BE2C (cell line): ENCODE data around the gene PIK3C2B.

Experiments used
- DNase-seq: peaks from one replicate; pipeline ENCODE4 v3.0.0-alpha.2; 2020
- H3K27me3 ChIP-seq: fragments of 250-450 bp; sonication (Bioruptor Pico); 2 replicates; pipeline ENCODE4 v1.5.1; 2020; ENCODE audit warnings: mild to moderate bottlenecking
- H3K36me3 ChIP-seq: fragments of 250-450 bp; sonication (Bioruptor Pico); 2 replicates; pipeline ENCODE4 v1.5.1; 2020; ENCODE audit warnings: mild to moderate bottlenecking
- H3K4me1 ChIP-seq: fragments of 250-450 bp; sonication (Bioruptor Pico); 2 replicates; pipeline ENCODE4 v1.5.1; 2020
- H3K4me3 ChIP-seq: 2 replicates; pipeline ENCODE4 v1.5.1; 2011; ENCODE audit warnings: low read depth, low read length
- H3K9me3 ChIP-seq: fragments of 250-450 bp; sonication (Bioruptor Pico); 2 replicates; pipeline ENCODE4 v1.5.1; 2020
- TF ChIP-seq, protein P1 (sequence below): IDR thresholded peaks from 2 replicates; pipeline ENCODE4 v1.5.1; 2012; ENCODE audit warnings: mild to moderate bottlenecking, low read depth, low read length

Gene PIK3C2B

DNA sequence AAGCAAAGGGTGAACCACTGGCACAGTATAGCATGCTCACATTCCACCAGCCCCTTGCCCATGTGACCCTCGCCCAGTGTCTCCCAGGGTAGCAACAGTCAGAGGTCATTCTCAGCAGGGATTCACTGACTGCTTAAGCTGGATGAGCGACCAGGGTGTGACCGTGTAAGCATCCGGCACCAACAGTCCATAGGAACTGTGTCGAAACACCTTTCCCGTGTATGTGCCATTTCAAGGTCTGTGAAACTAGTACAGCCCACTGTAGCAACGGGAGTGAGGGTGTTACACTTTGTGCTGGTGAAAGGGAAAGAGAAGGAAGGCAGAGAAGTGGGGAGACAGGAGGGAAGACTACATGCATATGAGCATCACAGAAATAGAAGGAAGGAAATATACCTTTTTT lies 10.8 kb downstream of the PIK3C2B start:
- TF ChIP-seq, protein P1, sequence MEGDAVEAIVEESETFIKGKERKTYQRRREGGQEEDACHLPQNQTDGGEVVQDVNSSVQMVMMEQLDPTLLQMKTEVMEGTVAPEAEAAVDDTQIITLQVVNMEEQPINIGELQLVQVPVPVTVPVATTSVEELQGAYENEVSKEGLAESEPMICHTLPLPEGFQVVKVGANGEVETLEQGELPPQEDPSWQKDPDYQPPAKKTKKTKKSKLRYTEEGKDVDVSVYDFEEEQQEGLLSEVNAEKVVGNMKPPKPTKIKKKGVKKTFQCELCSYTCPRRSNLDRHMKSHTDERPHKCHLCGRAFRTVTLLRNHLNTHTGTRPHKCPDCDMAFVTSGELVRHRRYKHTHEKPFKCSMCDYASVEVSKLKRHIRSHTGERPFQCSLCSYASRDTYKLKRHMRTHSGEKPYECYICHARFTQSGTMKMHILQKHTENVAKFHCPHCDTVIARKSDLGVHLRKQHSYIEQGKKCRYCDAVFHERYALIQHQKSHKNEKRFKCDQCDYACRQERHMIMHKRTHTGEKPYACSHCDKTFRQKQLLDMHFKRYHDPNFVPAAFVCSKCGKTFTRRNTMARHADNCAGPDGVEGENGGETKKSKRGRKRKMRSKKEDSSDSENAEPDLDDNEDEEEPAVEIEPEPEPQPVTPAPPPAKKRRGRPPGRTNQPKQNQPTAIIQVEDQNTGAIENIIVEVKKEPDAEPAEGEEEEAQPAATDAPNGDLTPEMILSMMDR: no peak
- peaks cover 9% of the 10 kb centered on the region for H3K4me1 ChIP-seq

DNA sequence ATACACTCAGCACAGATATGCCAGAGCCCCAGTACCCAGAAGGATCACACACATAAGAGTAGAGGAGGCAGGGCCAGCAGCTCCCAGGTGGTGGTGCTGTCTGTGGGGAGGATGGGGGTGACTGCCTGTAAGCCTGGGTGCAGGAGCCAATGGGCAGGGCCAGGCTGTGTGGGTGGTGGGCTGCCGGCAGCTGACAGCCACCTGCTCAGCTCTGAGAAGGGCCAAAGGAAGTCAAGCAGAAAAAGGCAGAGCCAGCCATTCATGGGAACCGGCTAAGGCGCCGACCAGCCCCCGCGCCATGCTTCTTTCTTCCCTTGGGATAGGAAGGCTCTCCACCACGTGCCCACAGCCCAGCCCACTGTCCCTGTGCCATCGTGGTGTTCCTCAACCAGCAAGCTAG lies 14.1 kb downstream of the PIK3C2B start:
- Histone ChIP-seq H3K4me1 (peaks cover 12% of the 10 kb centered on the region), H3K4me3 (no peak overlapping the region), H3K27me3 (no peaks in the 10 kb centered on the region), H3K36me3 (no peaks in the 10 kb centered on the region), H3K9me3 (no peaks in the 10 kb centered on the region)
- DNase-seq: peak; percentile 60
- TF ChIP-seq, protein P1: no peak

More for the DNA sequence above, 10.8 kb downstream of the PIK3C2B start:
- H3K4me3 ChIP-seq: no peak overlapping the region
- no peak for DNase-seq
- H3K27me3 ChIP-seq: no peaks in the 10 kb centered on the region
- H3K36me3 ChIP-seq: no peaks in the 10 kb centered on the region
- H3K9me3 ChIP-seq: no peaks in the 10 kb centered on the region

DNA sequence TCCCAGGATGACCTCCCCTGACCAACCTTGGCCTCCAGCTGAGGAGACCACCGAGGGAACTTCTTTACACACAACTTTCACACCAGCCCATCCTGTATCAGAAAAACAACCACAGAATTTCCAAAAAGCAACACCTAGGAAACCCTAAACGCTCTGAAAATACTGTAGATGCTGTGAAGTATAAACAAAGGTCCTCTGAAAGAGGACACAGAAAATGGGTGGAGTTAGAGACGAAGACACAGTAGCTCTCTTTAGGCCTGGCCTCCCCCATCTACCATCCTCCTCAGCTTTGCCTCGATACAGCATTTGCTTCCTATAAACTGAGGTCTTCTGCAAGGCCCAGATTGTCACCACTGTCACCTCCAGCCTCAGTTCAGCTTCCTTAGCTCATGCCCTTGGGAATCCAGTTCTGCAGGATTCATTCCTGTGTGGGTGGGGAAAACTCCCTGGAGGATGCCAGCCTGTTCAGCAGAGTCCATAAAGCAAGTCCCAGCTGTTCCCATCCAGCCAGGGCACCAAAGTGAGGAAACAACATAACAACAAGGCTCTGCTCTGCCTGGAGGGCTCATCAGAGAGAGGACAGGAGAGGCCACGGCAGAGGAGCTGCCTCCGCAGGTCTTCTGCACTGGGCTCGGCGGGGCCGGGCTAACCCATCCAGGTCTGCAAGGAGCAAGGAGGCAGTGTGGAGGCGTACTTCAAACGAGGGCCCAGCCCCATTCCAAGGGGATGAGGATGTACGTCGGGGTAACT lies 15.0 kb downstream of the PIK3C2B start:
- H3K4me1 ChIP-seq: peaks cover 12% of the 10 kb centered on the region
- no peaks in the 10 kb centered on the region for H3K9me3 ChIP-seq
- no peak for DNase-seq
- no peak overlapping the region for H3K4me3 ChIP-seq
- TF ChIP-seq, protein P1: no peak
- H3K36me3 ChIP-seq: no peaks in the 10 kb centered on the region
- H3K27me3 ChIP-seq: no peaks in the 10 kb centered on the region

DNA sequence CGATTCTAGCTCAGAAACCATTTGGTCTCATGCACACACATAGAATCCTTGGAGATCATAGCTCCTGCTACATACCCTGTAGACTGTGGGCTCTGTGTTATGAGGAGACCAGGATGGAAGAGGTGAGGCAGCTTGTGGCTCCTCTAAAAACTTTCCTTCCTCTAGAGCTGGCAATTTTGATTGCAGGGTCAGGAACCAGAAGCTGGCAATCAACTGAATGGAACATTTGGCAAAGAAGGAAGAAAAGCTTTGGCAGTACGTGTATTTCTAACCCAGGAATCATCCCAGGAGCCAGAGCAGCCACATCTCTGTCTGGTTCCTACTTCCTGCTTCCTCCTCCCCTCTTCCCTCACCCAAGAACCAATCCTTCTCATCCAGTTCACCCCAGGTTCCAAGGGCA lies 15.7 kb downstream of the PIK3C2B start:
- TF ChIP-seq, protein P1: no peak
- no peaks in the 10 kb centered on the region for H3K27me3 ChIP-seq
- no peak for DNase-seq
- H3K4me1 ChIP-seq: peaks cover 12% of the 10 kb centered on the region
- no peak overlapping the region for H3K4me3 ChIP-seq
- H3K36me3 ChIP-seq: no peaks in the 10 kb centered on the region
- no peaks in the 10 kb centered on the region for H3K9me3 ChIP-seq

DNA sequence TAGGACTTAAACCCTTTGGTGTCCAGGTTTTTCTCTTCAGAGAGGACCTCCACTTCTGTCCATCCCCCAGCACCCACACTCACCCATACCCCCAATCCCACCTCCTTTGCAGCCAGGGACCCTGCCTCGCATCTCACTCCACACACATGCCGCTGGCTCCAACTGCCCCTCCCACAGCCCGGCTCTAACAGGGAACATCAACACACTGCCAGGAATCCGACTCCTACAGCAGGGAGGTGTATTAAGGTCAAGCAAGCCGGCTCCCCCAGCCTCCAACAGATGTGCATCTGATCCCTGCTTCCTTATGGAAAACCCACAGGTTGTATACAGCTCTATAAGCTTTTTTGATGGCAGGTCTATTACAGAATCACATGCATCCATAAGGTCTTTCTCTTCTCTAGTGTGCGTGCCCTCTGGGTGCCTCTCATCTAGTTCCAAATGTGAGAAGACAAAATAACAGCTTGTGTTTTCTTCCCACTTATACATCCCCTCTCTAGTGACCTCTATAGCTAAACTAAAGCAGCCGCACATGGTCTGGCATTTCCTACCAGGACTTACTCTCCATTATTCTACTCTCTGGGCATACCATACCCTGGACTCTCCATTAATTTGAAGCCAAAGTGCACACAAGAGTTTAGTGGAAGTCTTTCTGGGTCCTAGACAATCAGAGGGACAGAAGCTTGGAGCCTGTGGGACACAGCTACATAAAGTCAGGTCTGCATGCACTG lies 16.3 kb downstream of the PIK3C2B start:
- TF ChIP-seq, protein P1: no peak
- no peak overlapping the region for H3K4me3 ChIP-seq
- no peaks in the 10 kb centered on the region for H3K36me3 ChIP-seq
- H3K27me3 ChIP-seq: no peaks in the 10 kb centered on the region
- peaks cover 12% of the 10 kb centered on the region for H3K4me1 ChIP-seq
- no peaks in the 10 kb centered on the region for H3K9me3 ChIP-seq
- no peak for DNase-seq
